Activated B cell treated with CpG ODN at 0.5 μM for 24 hours (primary cell): ENCODE measurements around the gene P2RX3. TPM values are rescaled to one million over a fixed set of nuclear protein-coding genes. Genes with fewer than 3 reads are reported as not detected.
"Not testable (repeated sequence)": the region's sequence is repeated elsewhere in the genome, so short reads cannot be mapped to it uniquely, and the experiment has no call there.

Experiments
- ATAC-seq: fragments of 200-7000 bp; cut with Tn5 transposase; one replicate; pipeline ENCODE4 v1.10.0; 2021; ENCODE audit warnings: low read depth, mild to moderate bottlenecking, moderate library complexity
- CTCF ChIA-PET: fragments of 350-600 bp; sonication (Branson Sonifier 250); formaldehyde crosslinking; loops from one replicate; lab custom pipeline; 2021; ENCODE audit warnings: antibody characterized with exemption; lab: Charles Lee
- POLR2A ChIA-PET: fragments of 350-600 bp; sonication (Branson Sonifier 250); formaldehyde crosslinking; loops from one replicate; lab custom pipeline; 2021; ENCODE audit warnings: antibody characterized with exemption; lab: Charles Lee
- DNase-seq: peaks from one replicate; pipeline ENCODE4 v3.0.0; 2022
- H3K27ac Mint-ChIP-seq: one replicate; pipeline ENCODE4 v1.8.0; 2020; ENCODE audit warnings: mixed read lengths
- H3K27me3 Mint-ChIP-seq: one replicate; pipeline ENCODE4 v1.8.0; 2021; ENCODE audit warnings: mixed read lengths
- H3K36me3 Mint-ChIP-seq: one replicate; pipeline ENCODE4 v1.8.0; 2021; ENCODE audit warnings: low read depth, mixed read lengths
- H3K4me1 Mint-ChIP-seq: one replicate; pipeline ENCODE4 v1.8.0; 2021; ENCODE audit warnings: mixed read lengths
- H3K4me3 Mint-ChIP-seq: one replicate; pipeline ENCODE4 v1.8.0; 2020; ENCODE audit warnings: mild to moderate bottlenecking, mixed read lengths
- H3K9me3 Mint-ChIP-seq: one replicate; pipeline ENCODE4 v1.8.0; 2020; ENCODE audit warnings: mixed read lengths
- CTCF ChIP-seq: fragments of 200-600 bp; IDR thresholded peaks from one replicate; pipeline ENCODE4 v1.8.0; 2022; ENCODE audit warnings: antibody characterized with exemption, mild to moderate bottlenecking
- intact Hi-C: fragments of 100-400 bp; cut with micrococcal nuclease; formaldehyde crosslinking; loops from one replicate; pipeline ENCODE4 v1.15.1; 2024
- total RNA-seq: library from RNA; stranded (reverse); gene quantifications from 2 replicates; pipeline ENCODE4 v1.2.3, GENCODE V29; 2022

P2RX3 gene
- total RNA-seq, 1 donor from 2014 or later, result not detected

DNA sequence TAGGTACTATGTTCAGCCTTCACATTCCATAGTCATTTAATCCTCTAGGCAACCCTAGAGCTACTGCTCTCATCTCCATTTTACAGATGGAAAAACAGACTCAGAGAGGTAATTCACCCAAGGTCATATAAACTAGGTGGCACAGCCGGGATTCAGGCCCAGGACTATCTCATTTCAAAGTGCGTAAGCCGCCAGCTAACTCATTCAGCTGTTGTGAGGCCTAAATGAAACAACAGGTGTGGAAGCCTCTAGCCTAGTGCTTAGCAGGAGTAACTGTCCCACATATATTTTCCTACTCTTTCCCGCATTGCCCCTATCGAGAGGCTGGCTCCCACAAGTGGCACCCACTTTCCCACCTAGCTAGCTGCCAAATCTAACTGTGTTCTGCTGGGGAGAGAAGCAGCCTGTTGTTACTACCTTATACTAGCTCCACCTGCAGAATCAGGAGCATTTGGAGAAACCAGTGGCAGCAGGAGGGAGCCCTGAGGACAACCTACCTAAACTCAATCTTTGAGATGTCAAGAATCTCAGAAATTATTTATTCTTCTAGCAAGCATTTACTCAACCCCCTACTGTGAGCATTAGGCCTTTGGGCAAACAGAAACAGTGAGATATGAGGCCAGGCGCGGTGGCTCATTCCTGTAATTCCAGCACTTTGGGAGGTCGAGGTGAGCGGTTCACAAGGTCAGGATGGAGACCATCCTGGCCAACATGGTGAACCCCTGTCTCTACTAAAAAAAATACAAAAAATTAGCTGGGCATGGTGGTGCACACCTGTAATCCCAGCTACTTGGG lies 21.9 kb downstream of the P2RX3 start:
- no peak for ATAC-seq
- H3K4me3 Mint-ChIP-seq, result no peak overlapping the region
- CTCF ChIA-PET, result interaction anchor here (0.9 kb wide), 1 partner anchor 98 kb away, joined by 3 read pairs; no protein-coding TSS in a partner anchor
- H3K4me1 Mint-ChIP-seq, result peaks cover 6% of the 10 kb centered on the region
- POLR2A ChIA-PET, result interaction anchor here (0.6 to 0.7 kb wide), 2 partner anchors 59 to 65 kb away, joined by 3 read pairs; no protein-coding TSS in a partner anchor
- no peaks in the 10 kb centered on the region for H3K9me3 Mint-ChIP-seq
- H3K27ac Mint-ChIP-seq, result no peak overlapping the region
- peaks cover 18% of the 10 kb centered on the region for H3K27me3 Mint-ChIP-seq
- TF ChIP-seq CTCF, result no peak
- no peak for DNase-seq
- no peaks in the 10 kb centered on the region for H3K36me3 Mint-ChIP-seq
- intact Hi-C loops, result no loop called here

DNA sequence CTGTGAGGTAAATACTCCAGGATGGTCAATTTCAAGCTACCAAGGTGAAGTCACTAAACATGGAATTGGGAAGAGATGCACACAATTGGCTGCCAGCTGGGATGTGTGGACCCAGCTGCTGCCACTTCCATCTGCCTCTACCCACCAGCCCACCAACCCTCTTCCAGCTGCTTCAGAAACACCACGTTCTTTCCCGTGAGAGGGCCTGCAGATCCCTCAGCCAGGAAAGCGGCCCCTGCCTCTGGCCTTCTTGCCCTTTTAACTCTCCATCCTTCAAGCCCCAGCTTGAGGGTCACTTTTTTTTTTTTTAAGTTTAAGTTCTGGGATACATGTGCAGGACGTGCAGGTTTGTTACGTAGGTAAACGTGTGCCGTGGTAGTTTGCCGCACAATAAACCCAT lies 22.8 kb downstream of the P2RX3 start:
- intact Hi-C loops, result no loop called here
- H3K4me1 Mint-ChIP-seq, result peaks cover 5% of the 10 kb centered on the region
- H3K36me3 Mint-ChIP-seq, result no peaks in the 10 kb centered on the region
- POLR2A ChIA-PET, result no interaction called here
- no peak overlapping the region for H3K4me3 Mint-ChIP-seq
- ATAC-seq (no peak), DNase-seq (no peak)
- no peak overlapping the region for H3K27ac Mint-ChIP-seq
- CTCF ChIA-PET, result interaction anchor here (0.9 to 2.5 kb wide), 2 partner anchors 16 to 97 kb away, joined by 3 to 9 read pairs; no protein-coding TSS in a partner anchor
- peaks cover 17% of the 10 kb centered on the region for H3K27me3 Mint-ChIP-seq
- no peaks in the 10 kb centered on the region for H3K9me3 Mint-ChIP-seq
- TF ChIP-seq CTCF, result no peak

DNA sequence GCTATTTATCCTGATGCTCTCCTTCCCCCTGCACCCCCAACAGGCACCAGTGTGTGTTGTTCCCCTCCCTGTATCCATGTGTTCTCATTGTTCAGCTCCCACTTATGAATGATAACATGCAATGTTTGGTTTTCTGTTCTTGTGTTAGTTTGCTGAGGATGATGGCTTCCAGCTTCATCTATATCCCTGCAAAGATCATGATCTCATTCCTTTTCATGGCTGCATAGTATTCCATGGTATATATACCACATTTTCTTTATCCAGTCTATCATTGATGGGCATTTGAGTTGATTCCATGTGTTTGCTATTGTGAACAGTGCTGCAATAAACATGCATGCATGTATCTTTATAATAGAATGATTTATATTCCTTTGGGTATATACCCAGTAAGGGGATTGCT lies 23.3 kb downstream of the P2RX3 start:
- H3K9me3 Mint-ChIP-seq, H3K27ac Mint-ChIP-seq, H3K4me3 Mint-ChIP-seq, DNase-seq, H3K4me1 Mint-ChIP-seq, POLR2A ChIA-PET, ATAC-seq, intact Hi-C loops, H3K36me3 Mint-ChIP-seq: not testable (repeated sequence)
- H3K27me3 Mint-ChIP-seq, result peaks cover 13% of the 10 kb centered on the region
- CTCF ChIA-PET, result interaction anchor here (0.9 to 2.5 kb wide), 2 partner anchors 16 to 97 kb away, joined by 3 to 9 read pairs; no protein-coding TSS in a partner anchor

- POLR2A ChIA-PET, result no interaction called here
Measured at GRCh38 chr11:57361926-57362325, 23.8 kb downstream of the P2RX3 start.

More at GRCh38 chr11:57361926-57362325, 23.8 kb downstream of the P2RX3 start:
- Mint-ChIP-seq H3K9me3 (no peaks in the 10 kb centered on the region), H3K4me1 (no peaks in the 10 kb centered on the region), H3K27me3 (peaks cover 12% of the 10 kb centered on the region), H3K27ac (no peak overlapping the region), H3K4me3 (no peak overlapping the region), H3K36me3 (no peaks in the 10 kb centered on the region)
- ATAC-seq (no peak), DNase-seq (no peak)
- CTCF ChIA-PET, result interaction anchor here (2.5 kb wide), 1 partner anchor 17 kb away, joined by 9 read pairs; no protein-coding TSS in a partner anchor
- TF ChIP-seq CTCF, result no peak
- intact Hi-C loops, result no loop called here
